Cortex of kidney (tissue), 1 donor: Measurements from ENCODE around the gene SNX9.
"Not testable (repeated sequence)": the region's sequence is repeated elsewhere in the genome, so short reads cannot be mapped to it uniquely, and the experiment has no call there.

Experiments used
- DNase-seq: peaks from one replicate; lab custom pipeline; 2025; lab: John Stamatoyannopoulos, UW

The SNX9 gene

DNA sequence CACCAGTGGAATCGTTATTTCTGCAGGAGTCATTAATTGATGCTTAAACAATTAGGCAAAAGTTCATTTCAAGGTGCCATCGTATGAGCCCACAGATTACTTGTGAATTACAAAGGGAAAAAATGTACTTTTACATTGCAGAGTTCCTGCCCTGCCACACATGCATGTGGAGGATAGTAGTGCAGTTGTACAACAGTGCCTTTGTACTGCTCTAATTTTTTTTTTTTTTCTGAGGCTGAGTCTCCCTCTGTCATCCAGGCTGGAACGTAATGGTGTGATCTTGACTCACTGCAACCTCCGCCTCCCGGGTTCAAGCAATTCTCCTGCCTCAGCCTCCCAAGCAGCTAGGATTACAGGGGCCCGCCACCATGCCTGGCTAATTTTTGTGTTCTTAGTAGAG, 132.6 kb downstream of the SNX9 start:
- DNase-seq, result no peak

DNA sequence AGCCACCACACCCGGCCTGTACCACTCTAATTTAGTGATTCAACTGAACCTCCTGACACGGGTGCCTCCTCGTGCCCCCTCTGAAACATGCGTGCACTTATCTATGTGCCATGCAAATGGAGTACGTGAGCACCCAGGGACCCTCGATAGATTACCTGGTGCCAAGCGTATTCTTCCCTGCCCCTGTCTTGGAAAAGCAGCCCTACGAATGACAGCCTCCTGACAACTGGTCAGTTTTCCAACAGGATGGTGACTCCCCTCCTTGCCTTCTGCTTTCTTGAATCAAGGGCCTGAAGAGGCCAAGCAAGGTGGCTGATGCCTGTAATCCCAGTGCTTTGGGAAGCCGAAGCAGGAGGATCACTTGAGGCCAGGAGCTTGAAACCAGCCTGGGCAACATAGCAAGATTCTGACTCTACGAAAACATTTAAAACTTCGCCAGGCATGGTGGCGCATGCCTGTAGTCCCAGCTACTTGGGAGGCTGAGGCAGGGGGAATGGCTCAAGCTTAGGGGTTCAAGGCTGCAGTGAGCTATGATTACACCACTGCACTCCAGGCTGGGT, 133.2 kb downstream of the SNX9 start:
- DNase-seq, result no peak

DNA sequence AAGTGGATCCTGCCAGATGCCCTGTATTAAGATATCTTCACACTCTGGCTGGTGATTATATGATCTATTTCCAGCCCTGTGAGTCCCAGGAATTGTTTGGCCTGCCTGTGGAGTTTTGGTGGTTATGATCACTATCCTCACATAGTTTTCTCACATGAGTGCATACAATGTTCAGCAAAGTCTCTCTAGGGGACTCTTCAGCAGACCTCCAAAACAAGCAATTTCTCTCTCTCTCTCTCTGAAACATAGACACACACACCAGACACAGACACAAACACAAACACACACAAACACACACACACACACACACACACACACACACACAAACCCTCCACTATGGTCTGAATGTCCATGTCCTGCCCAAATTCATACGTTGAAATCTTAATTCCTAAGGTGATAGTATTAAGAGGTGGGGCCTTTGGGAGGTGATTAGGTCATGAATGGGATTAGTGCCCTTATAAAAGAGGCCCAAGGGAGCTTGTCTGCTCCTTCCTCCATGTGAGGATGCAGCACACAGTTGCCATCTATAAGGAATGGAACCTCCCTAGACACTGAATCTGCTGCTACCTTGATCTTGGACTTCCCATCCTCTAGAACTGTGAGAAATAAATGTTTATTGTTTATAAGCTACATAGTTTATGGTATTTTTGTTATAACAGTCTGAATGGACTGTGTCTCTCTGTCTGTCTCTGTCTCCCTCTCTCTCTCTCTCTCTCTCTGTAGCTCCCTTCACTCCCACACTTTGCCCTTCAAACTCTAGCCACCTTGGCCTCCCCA, 136.6 kb downstream of the SNX9 start:
- DNase-seq, result no peak

DNA sequence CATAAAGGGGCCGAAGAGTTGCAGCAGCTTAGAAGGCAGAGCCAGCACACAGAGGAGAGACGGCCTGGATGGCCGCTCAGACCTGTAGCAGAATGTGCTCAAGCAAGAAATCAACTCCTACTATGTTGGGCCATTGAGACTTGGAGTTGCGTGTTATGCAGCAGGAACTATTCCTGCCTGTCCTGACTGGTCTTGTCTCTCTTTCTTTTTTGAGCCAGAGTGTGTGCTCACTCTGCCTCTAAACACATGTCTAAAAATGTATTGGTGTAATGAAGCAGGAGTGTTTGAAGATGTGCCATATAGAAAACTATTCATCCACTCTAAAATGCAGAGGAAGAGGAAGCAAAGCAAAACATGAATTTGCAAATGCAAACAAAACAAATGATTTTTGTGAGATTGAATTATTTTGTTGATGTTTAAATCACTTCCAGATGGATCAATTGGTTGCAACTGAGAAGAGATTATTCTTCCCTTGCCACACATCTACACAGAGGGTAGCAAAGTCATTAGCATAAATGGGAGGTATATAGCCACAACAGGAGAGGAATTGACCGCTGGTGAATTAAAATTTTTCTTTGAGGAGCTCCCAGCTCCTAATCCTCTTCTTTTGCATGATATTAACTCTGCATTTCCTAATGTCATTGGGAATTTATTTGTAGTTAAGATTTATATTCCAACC, 138.2 kb downstream of the SNX9 start:
- DNase-seq, result no peak

DNA sequence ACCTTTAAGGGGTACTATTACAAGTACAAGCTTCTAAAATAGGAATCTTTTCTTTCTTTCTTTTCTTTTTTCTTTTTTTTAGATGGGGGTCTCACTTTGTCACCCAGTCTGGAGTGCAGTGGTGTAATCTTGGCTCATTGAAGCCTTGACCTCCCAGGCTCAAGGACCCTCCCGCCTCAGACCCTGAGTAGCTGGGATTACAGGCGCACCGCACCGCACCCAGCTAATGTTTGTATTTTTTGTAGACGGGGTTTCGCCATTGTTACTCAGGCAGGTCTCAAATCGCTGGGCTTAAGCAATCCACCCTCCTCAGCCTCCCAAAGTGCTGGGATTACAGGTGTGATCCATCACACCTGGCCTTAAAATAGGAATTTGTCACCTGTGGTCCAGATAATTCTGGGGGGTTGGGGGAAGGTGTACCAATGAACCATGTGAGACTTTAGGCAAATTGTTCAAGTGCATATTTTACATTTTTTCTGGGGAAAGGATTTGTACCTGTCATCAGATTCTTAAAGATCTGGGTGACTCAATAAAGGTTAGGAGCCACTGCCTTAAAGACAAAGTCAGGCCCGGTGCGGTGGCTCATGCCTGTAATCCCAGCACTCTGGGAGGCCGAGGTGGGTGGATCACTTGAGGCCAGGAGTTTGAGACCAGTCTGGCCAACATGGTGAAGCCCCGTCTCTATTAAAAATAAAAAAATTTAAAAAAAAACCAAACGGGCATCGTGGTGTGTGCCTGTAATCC, 139.0 kb downstream of the SNX9 start:
- DNase-seq, result no peak

DNA sequence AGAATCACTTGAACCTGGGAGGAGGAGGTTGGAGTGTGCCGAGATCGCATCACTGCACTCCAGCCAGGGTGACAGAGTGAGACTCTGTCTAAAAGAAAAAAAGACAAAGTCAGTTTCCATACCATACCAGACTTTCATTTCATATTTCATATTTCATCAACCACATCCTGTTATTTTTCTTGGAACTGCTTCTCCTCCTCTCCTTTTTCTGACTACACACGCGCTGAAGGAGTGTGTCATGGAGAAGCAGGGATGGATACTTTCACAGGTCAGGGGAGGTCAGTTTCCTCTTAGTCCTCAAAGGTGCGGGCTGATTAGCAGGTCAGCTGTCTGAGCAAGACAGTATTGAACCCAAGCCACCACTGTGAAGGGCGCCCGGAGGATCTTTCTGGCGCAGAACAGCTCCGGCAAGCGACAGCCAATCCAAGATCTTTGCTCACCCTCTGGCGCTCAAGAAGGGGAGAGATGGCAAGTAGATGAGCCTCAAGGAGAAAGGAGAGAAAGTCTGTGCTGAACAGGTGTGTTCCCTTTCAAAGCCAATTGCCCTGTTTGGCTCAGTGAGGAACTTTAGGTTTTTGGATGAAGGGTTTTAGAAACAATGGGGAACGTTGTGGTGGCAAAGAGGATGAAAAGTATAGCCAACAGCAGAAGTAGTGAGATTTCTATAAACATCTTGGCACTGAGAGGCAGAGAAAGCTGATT, 139.7 kb downstream of the SNX9 start:
- no peak for DNase-seq

DNA sequence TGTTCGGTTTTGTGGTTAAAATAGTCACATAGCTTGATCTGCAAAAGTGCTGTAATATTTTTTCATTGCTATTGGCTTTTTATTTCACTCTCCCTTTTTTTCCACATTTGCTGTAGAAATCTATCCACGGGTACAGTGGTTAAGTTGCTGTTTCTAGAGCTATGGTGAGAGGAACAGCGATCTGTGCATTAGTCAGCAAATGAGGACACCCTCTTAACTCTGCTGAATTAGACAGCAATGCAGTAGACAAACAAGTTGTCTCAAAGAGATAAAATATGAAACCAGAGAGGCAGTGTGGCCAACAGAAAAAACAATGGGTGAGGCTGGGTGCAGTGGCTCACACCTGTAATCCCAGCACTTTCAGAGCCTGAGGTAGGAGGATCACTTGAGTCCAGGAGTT, 141.1 kb downstream of the SNX9 start:
- no peak for DNase-seq

DNA sequence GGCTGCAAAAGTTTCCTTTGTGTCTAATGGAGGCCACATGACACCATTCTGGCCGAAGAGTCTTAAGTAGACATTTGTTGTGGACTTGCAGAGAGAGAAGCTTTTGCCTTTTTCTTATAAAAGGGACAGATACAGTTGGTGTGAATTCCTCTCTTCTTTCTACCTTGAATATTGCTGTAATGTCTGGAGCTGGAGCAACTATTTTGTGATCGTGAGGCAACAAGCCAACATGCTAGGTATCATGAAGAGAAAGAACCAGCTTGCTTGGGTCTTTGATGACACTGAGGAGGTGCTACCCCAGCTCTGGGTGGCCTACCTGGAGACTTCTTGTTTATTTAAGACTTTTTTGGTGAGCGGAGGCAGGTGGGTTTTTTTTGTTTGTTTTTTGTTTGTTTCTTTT, 142.3 kb downstream of the SNX9 start:
- no peak for DNase-seq

DNA sequence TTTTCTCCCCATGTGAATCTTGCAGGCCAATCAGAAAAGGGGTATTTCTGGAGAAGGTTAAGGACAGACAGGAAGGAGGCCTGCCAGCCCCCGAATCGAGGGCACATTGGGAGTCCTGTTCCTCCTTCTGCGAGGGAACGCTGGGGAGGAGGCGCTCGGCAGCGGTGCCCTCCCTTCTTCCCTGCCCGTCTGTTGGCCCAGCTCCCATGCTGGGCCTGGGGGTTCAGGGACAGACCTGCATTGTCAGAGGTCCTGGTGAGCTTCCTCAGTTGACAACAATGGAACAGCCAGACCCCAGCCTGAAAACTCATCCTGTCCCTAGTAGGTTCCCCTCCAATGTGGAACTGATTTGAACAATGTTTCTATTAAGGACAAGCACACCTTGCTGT, 143.5 kb downstream of the SNX9 start:
- DNase-seq, result no peak

DNA sequence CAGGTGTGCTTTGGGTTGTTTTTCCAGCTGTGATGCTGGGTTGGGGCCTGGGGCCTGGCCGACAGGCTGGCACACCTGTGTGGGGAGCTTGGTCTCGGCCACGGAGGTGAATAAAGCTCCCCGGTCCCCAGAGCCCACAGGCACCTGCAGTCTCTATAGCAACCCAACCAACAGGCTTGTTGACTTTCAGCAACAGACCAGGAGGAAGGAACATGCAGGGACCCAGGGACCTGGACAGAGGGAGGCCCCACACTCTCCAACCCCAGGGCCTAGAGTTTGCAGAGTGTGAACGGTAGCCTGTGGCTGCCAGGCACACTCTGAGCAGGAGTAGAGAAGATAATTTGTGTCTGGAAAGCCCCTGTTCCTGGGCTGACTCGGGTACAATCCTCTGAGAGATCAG, 144.0 kb downstream of the SNX9 start:
- no peak for DNase-seq

DNA sequence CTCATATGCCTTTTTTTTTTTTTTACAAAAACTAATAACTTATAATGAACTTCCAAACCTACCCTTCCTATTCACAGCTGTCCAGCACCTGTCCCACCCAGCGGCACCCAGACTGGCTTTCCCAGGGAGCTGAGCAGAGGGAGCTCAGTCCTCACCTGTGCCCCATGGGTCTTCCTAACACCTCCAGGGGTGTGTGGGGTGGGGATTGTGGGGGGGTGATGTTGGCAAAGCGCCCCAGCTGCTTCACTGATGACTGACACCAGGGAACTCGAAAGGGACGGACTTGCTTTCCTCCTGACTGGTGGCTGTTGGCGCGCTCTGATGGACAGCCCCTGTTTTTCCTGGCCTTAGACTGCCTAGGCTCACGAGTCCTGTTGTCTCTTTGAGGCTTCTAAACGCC, 144.4 kb downstream of the SNX9 start:
- DNase-seq, result no peak

DNA sequence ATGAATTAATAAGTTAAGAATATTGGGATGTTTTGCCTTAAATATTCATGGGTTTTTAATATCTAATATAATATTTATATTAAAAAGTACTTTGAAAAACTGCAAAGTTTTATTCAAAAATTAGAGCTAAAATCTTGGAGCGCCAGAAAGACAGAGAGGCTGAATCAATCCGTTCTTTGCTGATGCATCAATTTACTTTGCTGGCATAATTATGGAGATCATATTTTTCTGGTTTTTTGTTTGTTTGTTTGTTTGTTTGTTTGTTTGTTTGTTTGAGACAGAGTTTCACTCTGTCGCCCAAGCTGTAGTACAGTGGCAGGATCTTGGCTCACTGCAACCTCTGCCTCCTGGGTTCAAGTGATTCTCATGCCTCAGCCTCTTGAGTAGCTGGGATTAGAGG, 149.1 kb downstream of the SNX9 start:
- DNase-seq, result not testable (repeated sequence)

DNA sequence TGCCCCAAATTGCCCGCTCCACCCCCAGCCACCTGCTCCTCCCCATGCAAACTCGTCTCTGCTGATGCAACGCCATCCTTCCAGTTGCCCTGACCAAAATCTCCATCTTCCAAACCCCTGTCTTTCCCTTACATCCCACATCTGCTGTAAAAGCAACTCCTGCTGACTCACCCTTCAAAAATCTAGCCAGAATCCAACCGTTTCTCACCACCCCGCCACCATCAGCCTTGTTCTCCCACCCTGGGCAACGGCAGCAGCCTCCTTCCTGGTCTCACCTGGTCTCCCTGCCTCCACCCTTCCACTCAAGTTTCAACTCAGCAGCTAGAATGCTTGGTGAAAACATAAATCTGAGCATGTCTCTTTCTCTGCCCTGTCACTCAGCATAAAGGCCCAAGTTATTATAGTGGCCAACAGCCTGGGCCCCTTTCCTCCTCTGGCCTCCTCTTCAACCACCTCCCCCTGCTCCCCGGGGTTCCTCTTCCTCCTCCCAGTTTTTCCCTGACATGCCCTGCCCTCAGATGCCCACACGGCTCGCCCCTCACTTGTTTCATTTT, 151.4 kb downstream of the SNX9 start:
- no peak for DNase-seq

DNA sequence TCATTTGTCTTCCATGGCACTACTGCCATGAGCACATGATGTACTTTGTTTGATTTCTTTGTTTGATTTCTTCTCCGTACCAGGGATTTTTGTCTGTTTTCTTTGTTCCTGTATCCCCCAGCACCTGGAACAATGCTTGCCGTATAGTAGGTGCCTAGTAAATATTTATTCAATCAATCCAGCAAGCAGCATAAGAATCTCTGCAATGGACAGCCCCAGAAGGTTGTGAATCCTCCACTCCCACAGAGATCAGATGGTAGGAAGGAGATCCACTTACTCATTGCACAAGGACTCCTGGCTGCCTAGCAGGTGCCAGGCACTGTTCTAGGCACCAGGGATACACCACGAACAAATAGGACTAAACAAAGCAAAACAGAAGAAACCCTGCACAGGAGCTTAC, 151.9 kb downstream of the SNX9 start:
- DNase-seq, result no peak

DNA sequence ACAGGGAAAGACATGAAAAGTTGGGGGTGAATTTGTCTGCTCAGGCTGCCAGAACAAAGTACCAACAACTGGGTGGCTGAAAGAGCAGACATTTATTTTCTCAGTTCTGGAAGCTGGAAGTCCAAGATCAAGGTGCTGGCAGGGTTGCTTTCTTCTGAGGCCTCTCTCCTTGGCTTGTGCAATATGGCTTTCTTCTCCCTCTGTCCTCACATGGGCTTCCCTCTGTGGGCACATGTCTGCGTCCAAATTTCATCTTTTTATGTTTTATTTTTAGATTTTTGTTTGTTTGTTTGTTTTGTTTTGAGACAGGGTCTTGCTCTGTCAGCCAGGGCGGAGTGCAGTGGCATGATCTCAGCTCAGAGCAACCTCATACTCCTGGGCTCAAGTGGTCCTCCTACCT, 152.4 kb downstream of the SNX9 start:
- DNase-seq, result no peak

DNA sequence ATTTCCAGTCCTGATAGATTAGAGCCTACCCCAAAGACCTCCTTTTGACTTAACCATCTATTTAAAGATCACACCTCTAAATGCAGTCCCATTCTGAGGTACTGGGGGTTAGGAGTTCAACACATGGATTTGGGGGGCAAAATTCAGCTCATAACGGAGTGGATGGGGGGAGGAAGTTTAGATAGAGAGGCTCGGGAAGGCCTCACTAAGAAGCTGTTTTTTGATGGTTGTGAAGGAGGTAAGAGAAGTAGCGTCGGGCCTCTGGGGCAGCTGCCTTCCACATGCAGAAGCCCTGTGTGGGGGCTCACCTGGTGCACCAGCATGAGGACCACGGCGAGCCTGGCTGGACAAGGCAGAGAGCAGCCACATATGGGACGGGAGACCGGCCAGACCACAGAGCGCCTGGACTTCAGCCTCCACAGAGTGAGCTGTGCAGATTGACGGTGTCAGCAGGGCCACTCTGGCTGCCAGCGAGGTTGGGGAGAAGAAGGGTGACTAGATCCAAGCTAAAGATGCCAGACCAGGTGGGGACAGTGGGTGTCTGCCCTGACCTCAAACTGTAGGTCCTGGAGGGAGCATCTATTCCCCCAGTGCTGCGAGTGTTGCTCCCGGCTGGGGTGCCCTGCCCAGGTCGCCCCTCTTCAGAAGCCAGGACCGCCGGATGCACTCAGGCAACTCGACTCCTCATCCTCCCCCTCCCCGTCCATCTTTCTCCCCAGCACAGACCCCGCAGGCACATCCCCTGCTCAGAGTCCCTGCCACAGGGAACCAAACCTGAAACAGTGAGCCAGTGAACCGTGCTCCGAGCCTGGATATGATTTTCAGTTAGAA, 153.5 kb downstream of the SNX9 start:
- DNase-seq, result no peak

DNA sequence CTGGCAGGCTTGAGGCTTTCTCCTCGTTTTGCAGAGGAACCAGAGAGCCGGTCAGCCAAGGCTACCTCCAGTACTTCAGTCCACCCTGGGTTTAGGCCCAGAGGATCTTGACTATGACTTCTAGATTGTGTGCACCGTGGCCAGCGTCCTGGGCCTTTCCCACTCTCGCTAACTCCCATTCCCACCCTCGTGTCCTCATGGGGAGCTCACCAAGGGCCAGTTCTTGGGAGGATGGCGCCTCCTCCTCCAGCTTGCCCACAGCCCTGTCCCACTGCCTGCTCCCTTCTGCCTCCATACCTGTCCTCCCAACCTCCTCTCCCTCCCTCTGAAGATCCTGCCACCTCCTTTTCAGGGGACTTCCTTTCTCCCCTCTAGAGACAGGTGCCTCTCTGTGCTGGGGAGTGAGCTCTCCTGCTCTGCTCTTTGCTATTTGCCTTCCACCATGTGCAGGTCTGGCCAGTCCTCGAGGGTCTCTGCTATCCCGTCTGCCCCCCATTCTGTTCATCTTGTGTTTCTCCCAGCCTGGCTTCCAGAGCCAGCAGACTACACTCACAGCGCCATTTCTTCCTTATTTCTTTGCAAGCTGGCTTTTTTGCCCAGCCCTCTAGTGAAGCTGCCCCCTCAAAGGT, 154.2 kb downstream of the SNX9 start:
- DNase-seq, result no peak

DNA sequence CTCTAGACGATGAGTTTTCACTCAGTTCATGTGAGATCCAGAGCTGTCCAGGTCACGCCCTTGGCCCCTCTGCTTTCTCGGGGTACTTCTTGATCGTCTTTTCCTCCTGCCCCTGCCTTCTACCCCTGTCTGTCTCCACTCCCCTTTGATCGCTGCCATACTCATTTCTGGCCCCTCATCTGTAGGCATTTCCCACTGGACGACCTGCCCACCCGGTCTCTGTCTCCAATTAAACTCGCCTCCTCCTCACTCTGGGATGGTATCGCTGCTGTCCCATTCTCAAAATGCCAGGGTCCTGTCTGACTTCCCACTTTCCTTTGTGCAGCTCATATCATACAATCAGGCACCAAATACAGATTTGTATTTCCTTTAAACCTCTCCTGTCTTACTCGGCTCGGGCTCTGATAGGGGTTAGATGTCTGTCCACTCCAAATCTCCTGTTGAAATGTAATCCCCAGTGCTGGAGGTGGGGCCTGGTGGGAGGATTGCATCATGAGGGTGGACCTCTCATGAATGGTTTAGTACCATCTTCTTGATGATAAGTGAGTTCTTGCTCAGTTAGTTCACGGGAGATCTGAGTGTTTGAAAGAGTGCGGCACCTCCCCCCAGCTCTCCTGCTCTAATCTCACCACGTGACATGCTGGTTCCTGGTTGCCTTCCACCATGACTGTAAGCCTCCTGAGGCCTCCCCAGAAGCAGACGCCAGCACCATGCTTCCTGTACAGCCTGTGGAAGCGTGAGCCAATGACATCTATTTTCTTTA, 155.2 kb downstream of the SNX9 start:
- DNase-seq, result no peak

DNA sequence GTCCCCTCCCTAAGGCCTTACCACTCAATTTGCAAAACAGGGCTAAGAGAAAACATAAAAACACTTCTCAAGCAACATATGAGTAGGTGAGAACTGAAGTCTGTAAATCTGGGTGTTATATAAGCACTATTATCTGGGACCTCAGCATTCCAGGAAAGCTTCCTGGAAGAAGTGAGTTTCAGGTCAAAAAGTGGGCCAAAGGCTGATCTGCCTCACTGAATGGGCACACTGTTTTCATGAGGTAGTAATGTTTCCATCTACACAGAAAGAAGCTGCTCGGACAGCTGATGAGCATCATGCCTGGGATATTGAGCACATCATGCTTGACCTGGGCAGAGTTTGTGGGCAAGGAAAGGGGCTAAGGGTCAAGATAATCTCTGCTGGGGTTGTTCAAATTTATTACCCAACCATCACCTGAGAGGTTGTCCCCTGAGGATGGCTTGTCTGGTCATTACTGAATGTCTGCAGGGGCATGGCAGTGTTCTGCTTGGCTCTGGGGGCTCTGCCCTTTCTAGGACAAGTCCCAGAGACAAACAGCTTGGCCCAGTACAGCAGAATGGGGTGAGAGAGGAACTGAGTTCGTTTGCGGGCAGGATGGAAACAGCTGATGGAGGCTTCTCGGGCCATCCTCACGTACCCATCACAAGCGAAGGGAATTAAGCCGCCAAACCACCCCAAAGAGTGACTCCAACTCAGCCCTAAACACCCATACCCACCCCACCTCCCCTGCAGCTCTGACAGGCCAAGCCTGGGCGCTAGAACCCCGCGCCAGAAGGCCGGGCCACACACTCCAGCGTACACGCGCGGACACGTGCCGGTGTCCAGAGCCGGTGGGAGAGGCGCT, 157.5 kb downstream of the SNX9 start:
- DNase-seq, result no peak
